ENCODE measurements around the gene BTBD8.

The BTBD8 gene

GRCh38 chr1:92094090-92094489, 13.9 kb downstream of the BTBD8 start:
- peak in 1 of 3 experiments; percentile 3 for DNase-seq

- DNase-seq = no peak
These were observed 14.4 kb downstream of the BTBD8 start for GRCh38 chr1:92094595-92094994.

GRCh38 chr1:92095874-92096273, 15.7 kb downstream of the BTBD8 start:
- no peak for DNase-seq

- no peak for DNase-seq
These were observed 16.2 kb downstream of the BTBD8 start for GRCh38 chr1:92096317-92096716.

GRCh38 chr1:92105546-92106081, 25.5 kb downstream of the BTBD8 start:
- DNase-seq = no peak

GRCh38 chr1:92108631-92109030, 28.5 kb downstream of the BTBD8 start:
- no peak for DNase-seq

- DNase-seq = no peak
These were observed 37.4 kb downstream of the BTBD8 start for GRCh38 chr1:92117526-92117925.

- no peak for DNase-seq
These were observed 38.7 kb downstream of the BTBD8 start for GRCh38 chr1:92118826-92119225.

- DNase-seq = no peak
These were observed 43.7 kb downstream of the BTBD8 start for GRCh38 chr1:92123868-92124267.

GRCh38 chr1:92125204-92125603, 45.1 kb downstream of the BTBD8 start:
- no peak for DNase-seq

- no peak for DNase-seq
These were observed 45.9 kb downstream of the BTBD8 start for GRCh38 chr1:92126088-92126487.

GRCh38 chr1:92134331-92134730, 54.2 kb downstream of the BTBD8 start:
- no peak for DNase-seq

- DNase-seq = no peak
These were observed 56.2 kb downstream of the BTBD8 start for GRCh38 chr1:92136341-92136740.

- no peak for DNase-seq
These were observed 74.8 kb downstream of the BTBD8 start for GRCh38 chr1:92154934-92155333.

GRCh38 chr1:92159593-92159992, 79.4 kb downstream of the BTBD8 start:
- no peak for DNase-seq

- no peak for DNase-seq
These were observed 85.2 kb downstream of the BTBD8 start for GRCh38 chr1:92165389-92165788.

- no peak for DNase-seq
These were observed 87.0 kb downstream of the BTBD8 start for GRCh38 chr1:92167151-92167550.

GRCh38 chr1:92168657-92169056, 88.5 kb downstream of the BTBD8 start:
- DNase-seq = peak in 2 of 3 experiments; percentile 8 to 71

GRCh38 chr1:92169214-92170005, 89.3 kb downstream of the BTBD8 start:
- peak in 1 of 3 experiments; percentile 20 for DNase-seq

- DNase-seq = no peak
These were observed 104.5 kb downstream of the BTBD8 start for GRCh38 chr1:92184632-92185031.

- no peak for DNase-seq
These were observed 105.9 kb downstream of the BTBD8 start for GRCh38 chr1:92186081-92186480.

GRCh38 chr1:92188436-92189255, 108.5 kb downstream of the BTBD8 start:
- DNase-seq = no peak

GRCh38 chr1:92191726-92192125, 111.6 kb downstream of the BTBD8 start:
- DNase-seq = no peak

- no peak for DNase-seq
These were observed 112.1 kb downstream of the BTBD8 start for GRCh38 chr1:92192246-92192645.
